Measurements from ENCODE around the gene TAF6L.
"Not testable (repeated sequence)": the region's sequence is repeated elsewhere in the genome, so short reads cannot be mapped to it uniquely, and the experiment has no call there.

TAF6L gene, protein sequence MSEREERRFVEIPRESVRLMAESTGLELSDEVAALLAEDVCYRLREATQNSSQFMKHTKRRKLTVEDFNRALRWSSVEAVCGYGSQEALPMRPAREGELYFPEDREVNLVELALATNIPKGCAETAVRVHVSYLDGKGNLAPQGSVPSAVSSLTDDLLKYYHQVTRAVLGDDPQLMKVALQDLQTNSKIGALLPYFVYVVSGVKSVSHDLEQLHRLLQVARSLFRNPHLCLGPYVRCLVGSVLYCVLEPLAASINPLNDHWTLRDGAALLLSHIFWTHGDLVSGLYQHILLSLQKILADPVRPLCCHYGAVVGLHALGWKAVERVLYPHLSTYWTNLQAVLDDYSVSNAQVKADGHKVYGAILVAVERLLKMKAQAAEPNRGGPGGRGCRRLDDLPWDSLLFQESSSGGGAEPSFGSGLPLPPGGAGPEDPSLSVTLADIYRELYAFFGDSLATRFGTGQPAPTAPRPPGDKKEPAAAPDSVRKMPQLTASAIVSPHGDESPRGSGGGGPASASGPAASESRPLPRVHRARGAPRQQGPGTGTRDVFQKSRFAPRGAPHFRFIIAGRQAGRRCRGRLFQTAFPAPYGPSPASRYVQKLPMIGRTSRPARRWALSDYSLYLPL

DNA sequence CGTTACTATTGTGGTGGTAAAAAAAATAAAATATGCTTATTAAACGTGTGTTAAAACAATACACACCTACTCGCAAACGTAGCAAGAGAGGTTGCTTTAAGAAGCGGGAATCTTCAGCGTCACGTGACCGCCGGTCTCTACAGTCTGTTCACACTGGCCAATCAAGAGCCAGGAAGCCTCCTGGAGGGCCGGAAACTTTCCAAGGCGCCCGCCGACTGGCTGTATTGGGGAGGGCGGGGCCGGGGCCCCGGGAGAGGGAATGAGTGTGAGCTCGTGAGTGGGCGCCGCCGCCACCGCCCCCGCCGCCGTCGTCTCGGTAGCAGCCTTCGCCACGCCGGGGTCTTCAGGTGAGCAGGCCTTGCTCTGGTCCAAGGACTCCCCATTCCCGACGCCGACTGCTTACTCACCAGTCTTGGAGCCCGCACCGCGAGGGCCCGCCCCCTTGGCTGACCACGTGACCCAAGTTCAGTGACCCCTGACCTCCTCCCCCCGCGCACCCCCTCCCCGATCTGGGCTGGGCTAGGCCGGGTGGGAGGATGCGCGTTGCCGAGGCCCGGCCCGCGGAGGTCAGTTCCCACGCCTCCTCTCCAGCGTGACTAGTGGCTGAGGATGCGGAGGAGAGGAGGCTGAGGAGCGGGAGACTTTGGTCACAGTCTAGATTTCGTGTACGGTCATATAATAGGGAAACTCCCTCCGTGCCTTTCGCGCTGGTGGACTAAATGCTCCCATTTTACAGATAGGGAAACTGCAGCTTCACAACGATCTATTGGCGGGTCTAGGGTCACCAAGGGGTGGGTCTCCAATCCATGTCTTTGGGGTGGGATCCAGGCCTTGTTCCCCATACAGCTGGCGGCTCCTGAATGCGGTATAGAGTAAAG is at the start of gene TAF6L:
TAF6L (plus strand) TSS at position 253 of the 878 bp plus-strand sequence. CDS start 4,388 bp downstream, outside the sequence.
- peak; percentile 98 for DNase-seq

DNA sequence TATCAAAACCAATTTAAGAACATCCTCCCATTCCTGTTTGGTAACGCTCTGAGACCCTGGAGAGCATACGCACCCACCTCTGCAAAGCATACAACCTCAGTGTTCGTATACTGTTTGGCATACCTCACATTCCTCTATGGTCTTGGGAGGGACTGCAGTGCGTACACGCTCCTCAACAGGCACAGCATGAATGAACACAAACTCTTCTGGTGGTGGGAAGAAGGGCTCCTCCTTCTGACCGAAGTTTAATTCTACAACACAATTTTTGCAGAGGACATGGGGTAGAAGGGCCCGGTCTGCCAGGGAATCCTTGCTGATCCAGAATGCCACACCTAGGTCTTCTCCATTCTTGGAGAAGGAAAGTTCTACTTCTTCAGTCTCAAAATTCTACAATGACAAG is 49.2 kb upstream of the TAF6L start:
- DNase-seq = no peak

DNA sequence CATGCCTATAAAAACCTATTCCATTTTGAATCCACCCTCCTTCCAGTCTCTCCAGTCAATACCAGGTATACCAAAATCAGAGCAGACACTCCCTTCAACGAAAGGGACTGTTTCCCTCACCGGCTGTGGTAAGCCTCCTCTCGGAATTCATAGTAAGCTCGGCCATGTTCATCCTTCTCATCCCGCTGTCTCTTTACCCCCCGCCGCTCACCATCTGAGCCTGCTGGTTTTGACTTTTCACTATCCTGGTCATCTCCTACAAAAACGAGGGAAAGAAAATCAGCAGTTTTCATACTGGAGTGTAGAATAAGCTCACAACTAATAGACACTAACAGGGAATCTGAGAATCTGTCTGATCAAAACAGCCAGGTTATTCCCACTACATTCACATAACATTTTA is 47.0 kb upstream of the TAF6L start:
- no peak for DNase-seq

GRCh38 chr11:62725646-62726045 is 45.5 kb upstream of the TAF6L start:
- no peak for DNase-seq

GRCh38 chr11:62726156-62726914 is 44.9 kb upstream of the TAF6L start:
- DNase-seq = no peak

DNA sequence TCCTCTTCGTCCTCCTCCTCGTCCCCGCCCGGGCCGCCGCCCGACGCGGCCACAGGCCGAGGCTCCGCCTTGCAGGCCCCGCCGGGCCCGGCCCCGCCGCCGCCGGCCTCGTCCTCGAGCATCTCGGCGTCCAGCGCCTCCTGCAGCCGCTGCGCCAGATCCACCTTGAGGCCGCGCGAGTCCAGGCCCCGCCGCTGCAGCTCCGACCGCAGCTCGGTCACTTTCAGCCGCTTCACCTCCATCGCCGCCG is 44.4 kb upstream of the TAF6L start:
- no peak for DNase-seq

DNA sequence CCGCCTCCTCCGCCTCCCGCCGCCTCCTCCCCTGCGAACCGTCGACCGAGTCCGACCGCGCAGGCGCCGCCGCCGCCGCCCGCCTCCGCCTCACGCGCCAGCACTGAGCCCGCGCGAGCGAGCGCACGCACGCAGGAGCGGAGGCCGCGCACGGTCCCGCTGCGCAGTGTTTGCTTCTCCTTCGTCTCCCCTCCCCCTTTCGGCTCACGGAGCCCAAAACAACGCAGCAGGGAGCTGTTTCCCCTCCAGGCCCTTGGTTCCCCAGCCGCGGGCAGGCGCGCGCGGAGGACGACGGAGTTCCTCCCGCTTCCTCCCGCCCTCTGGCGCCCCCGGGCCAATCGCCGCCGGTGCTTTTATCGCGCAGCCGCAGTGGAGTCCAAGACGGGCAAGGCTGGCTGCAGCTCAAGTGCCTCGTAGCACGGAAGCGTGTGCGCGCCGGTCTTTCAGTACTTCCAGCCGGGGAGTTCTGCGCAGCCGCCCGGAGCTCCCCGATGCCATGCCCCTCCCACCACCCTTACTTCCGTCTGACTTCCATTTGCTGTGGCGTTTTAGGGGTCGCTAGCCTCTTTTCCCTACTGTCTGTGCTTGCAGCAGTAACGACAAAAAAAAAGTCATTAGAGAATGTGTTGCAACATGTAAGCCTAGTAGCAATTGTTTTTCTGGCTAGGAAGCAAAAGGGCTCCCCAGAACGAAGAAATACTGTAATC is 43.9 kb upstream of the TAF6L start, which contains the start of gene HNRNPUL2:
HNRNPUL2 (minus strand) TSS at position 293 of the 707 bp plus-strand sequence. CDS start 301 bp downstream, outside the sequence.
- DNase-seq = peak; percentile 99

- peak; percentile 88 for DNase-seq
Observed at GRCh38 chr11:62727872-62728170, 43.4 kb upstream of the TAF6L start.

DNA sequence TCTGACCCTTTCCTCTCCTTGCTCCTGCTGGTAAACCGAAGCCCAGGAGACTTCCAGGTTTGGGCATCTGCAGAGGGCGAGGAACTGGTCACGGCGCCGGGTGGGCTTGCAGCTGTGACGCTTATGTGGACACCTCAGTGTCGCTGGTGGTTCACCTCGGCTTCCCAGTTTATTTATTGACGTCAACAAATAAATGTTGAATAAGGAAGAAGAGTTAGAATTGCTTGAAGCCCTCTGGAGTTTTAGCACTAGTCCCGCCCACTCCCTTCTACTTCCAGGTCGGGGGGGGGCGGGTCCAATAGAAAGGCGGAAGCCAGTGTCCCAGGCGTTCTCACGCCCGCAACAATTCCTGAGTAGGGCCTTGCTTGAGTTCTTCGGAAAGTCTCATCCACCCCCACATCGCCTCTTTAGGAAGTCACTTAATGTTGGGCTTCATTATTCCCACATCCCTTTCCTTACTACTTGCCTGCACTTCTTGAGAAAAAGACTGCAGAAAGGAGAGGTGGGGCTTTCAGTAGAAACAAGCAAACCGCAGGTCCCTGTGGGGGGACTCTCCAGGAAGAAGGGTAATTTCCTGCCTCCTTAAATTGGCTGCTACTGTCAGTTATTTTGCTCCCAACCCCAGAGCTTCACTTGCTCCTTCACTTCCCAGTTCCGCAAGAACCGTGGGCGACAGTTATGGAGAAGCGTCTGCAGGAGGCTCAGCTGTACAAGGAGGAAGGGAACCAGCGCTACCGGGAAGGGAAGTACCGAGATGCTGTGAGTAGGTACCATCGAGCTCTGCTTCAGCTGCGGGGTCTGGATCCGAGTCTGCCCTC is 42.8 kb upstream of the TAF6L start, which contains the start of gene TTC9C:
TTC9C (plus strand) TSS at position 316 of the 818 bp plus-strand sequence; CDS start at position 679, 363 bp downstream.
- peak; percentile 83 for DNase-seq

DNA sequence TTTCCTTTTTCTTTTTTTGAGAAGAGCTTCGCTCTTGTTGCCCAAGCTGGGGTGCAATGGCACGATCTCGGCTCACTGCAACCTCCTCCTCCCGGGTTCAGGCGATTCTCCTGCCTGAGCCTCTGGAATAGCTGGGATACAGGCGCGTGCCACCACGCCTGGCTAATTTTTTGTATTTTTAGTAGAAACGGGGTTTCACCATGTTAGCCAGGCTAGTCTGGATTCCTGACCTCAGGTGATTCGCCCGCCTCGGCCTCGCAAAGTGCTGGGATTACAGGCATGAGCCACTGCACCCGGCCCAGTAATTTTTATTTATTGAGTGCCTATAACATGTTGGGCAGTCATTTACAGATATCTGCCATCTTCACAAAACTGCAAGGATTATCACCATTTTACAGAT is 41.1 kb upstream of the TAF6L start:
- not testable (repeated sequence) for DNase-seq

GRCh38 chr11:62732830-62733229 is 38.4 kb upstream of the TAF6L start:
- DNase-seq = no peak

DNA sequence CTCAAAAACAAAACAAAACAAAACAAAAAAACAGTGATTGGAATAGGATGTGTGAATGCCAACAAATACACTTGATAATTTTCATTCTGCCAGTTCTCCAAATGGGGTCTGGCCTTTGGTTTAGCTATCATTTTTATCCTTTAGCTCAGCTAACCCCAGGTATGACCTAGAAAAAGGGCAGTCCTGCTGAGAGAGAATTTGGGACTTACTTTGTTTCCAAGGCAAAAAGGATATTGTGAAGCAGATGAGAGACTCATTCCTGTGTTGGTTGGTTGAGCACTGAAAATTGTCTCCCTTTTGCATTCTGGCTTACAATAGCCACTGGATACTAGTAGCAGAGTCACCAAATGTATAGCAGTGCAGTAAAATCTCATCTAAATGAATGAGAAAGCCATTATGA is 34.0 kb upstream of the TAF6L start:
- no peak for DNase-seq

GRCh38 chr11:62747475-62748160 is 23.6 kb upstream of the TAF6L start:
- DNase-seq = no peak

DNA sequence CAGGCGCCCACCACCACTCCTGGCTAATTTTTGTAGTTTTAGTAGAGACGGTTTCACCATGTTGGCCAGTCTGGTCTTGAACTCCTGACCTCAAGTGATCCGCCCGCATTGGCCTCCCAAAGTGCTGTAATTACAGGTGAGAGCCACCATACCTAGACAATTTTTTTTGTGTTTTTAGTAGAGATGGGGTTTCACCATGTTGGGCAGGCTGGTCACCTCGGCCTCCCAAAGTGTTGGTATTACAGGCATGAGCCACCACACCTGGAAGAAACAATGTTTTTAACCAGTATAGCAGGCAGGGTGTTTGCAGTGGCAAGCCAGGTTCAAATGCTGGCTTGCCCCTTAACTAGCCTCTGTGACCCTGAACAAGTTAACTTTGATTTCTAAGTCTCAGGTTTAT is 21.3 kb upstream of the TAF6L start:
- DNase-seq = not testable (repeated sequence)

DNA sequence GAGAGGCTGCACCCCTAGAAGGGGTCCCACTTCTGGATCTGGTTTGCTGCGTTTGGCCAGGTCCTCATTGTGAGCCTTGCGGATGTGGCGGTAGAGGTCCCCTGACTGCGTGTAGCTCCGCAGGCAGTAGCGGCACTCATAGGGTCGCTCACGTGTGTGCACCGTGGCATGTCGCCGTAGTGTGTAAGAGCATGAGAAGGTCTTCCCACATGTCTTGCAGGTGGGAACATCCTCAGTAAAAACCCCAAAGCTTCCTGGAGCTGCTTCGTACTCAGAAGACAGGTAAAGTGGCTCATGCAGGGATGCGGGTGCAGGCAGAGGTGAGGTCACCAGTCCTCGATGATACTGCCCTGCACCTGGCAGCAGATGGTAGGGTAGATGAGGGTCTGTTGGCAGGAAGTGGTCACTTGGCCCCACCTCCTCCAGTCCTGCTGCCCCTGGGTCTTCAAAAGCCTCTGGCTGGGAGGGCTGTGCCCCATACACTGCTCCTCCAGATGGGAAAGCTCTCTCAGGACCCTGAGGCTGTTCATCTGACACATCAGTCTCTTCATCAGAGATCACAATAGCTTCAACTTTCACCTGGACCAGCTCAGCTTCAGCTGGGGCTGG is 18.9 kb upstream of the TAF6L start:
- no peak for DNase-seq

DNA sequence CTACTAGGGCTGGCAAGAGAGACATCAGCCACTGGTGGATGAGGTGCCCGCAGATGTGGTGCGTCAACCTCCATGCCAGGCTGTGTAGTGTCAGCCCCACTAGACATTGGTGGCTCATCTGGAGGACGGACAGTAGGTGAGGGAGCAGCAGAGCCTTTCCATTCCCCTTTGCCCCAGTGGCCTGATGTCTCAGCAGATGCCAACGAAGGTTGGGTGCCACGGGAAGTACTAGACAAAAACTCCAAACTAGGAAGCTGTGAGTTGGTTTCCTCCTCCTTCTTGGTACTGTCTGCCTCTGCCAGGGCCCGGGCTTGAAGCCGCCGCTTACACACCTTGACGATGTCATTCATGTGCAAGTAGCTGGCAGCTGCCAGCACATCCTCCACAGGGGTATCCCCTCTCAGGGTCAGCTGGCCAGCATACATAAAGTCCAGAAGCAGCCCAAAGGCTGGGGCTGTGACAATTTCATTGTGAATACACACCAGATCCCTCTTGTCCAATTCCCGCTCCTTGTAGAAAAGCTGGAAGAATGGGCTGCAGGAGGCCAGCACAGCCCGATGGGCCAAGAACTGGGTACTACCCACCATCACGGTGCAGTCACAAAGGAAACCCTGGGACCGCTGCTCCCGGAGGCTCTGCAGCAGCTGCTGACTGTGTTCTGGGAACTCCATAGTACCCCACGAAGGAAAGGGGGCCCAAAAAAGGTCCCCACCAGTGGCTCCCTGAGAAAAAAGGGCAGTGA is 18.0 kb upstream of the TAF6L start:
- no peak for DNase-seq

DNA sequence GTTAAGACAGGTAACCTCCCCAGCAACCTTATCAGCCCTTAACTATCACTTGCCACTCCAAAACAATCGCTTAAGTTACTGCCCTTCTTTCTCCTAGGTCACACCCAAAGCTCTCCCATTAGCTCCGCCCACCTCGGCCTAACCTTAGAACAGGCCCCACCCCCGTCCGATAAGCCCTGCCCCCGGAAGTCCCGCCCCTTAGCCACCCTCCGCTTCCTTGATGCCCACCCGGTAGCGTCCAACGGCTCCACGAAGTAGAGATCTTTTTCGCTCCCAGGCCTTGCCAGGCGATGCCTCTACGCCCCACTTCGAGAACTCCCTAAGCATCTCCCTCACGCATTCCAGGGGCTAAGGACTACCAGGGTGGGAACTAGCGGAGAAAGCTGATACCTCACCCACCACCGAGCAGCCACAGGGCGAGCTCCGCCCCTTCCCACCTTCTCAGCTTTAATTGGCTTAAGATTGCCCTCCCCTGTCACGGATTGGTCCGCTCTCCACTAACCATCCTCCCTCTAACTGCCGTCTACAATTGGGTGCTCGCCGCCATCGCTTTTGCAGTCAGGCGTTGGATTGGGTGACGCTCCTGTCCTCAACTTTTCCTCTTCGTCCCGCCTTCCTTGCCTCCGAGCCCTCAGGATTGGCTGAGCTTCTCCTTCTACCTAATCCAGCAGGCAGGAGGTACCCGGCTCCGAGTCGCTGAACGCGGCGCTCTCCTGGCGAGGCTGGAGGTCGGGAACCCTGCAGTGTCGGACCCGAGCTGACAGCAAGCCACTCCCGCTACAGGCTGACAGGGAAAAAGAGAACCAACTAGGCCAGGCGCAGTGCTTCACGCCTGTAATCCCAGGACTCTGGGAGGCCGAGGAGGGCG is 17.2 kb upstream of the TAF6L start, which contains the start of gene ZBTB3:
ZBTB3 (minus strand) TSS at position 425 of the 868 bp plus-strand sequence. CDS start 496 bp downstream, outside the sequence.
- DNase-seq = peak; percentile 97

- no peak for DNase-seq
Observed at GRCh38 chr11:62755086-62755615, 16.0 kb upstream of the TAF6L start.
